GF-D8 (cell line): ENCODE results near the gene ARRDC4.

Experiments used
- DNase-seq: peaks from one replicate; lab custom pipeline; 2025; lab: John Stamatoyannopoulos, UW

The ARRDC4 gene, protein sequence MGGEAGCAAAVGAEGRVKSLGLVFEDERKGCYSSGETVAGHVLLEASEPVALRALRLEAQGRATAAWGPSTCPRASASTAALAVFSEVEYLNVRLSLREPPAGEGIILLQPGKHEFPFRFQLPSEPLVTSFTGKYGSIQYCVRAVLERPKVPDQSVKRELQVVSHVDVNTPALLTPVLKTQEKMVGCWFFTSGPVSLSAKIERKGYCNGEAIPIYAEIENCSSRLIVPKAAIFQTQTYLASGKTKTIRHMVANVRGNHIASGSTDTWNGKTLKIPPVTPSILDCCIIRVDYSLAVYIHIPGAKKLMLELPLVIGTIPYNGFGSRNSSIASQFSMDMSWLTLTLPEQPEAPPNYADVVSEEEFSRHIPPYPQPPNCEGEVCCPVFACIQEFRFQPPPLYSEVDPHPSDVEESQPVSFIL

DNA sequence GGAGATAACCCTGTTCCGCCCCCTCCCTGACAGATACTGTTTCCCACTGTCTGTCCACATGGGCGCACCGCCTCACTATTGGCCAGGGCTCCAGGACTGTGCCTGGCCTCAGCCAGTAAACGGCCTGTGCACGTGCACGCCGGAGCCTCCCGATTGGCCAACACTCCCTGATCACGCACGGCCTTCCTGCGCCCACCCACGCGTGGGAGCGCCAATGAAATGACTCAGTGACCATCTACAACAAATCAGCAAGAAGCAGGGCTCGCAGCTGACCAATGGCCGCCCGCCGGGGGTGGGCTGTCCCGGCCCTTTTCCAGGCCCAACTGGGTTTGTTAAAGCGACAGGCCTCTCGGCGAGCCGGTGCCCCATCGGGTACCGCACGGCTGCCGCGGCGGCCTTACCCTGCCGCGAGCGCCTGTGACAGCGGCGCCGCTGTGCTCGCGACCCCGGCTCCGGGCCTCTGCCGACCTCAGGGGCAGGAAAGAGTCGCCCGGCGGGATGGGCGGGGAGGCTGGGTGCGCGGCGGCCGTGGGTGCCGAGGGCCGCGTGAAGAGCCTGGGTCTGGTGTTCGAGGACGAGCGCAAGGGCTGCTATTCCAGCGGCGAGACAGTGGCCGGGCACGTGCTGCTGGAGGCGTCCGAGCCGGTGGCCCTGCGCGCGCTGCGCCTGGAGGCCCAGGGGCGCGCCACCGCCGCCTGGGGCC is at the start of gene ARRDC4:
Gene ARRDC4, plus strand, starts transcription at position 340 of the 703 bp plus-strand sequence. Its CDS starts 159 bp downstream, at position 499.
- DNase-seq, result peak; percentile 98

- no peak for DNase-seq
Measured at GRCh38 chr15:97914711-97915110, 45.8 kb upstream of the ARRDC4 start.

GRCh38 chr15:97915261-97915660 is 45.2 kb upstream of the ARRDC4 start:
- no peak for DNase-seq

GRCh38 chr15:97921296-97921865 is 39.1 kb upstream of the ARRDC4 start:
- DNase-seq, result no peak

- no peak for DNase-seq
Measured at GRCh38 chr15:97929456-97930229, 30.9 kb upstream of the ARRDC4 start.

DNA sequence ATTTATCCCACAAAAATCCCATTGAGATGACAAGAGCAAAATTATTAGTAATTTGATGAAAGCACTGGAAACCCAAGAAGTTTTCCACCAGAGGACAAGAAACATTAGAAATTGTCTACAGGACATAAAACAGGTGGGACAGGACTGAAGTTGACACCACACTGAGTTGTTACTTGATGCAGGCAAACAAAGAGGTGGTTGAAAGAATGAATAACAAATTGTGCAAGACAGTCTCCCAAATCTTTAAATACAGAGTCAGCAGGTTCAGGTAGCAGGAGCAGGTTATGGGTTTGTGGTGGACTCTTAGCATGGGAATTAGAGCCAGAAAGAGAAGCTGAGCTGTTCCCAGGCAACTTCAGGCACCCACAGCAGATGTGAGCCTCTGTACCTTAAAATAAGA is 30.3 kb upstream of the ARRDC4 start:
- no peak for DNase-seq

- DNase-seq, result no peak
Measured at GRCh38 chr15:97931314-97931713, 29.2 kb upstream of the ARRDC4 start.

DNA sequence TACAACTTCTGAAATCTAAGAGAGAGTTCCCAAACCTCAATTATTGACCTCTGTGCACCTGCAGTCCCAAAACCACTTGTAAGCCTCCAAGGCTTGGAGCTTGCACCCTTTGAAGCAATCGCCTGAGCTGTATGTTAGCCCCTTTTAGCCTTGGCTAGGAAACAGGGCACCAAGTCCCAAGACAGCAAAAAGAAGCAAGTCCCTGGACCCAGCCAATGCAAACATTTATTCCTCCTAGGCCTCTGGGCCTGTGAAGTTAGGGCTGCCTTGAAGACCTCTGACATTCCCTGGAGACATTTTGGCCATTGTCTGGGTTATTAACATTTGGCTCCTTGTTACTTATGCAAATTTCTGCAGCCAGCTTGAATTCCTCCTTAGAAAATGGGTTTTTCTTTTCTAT is 26.9 kb upstream of the ARRDC4 start:
- no peak for DNase-seq

- DNase-seq, result no peak
Measured at GRCh38 chr15:97940993-97941392, 19.5 kb upstream of the ARRDC4 start.

DNA sequence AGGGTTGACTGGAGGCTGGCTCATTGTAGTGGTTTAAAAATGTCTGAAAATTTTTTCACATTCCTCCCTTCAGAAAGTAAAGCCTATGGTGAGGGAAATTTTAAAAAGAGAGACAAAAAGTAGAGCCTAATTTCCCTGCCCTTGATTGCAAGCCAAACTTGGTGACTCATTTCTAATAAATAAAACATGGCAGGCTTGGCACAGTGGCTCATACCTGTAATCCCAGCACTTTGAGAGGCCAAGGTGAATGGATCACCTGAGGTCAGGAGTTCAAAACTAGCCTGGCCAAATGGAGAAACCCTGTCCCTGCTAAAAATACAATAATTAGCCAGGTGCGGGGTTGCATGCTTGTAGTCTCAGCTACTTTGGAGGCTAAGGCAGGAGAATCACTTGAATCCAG is 18.9 kb upstream of the ARRDC4 start:
- no peak for DNase-seq

- no peak for DNase-seq
Measured at GRCh38 chr15:97944724-97945123, 15.8 kb upstream of the ARRDC4 start.

DNA sequence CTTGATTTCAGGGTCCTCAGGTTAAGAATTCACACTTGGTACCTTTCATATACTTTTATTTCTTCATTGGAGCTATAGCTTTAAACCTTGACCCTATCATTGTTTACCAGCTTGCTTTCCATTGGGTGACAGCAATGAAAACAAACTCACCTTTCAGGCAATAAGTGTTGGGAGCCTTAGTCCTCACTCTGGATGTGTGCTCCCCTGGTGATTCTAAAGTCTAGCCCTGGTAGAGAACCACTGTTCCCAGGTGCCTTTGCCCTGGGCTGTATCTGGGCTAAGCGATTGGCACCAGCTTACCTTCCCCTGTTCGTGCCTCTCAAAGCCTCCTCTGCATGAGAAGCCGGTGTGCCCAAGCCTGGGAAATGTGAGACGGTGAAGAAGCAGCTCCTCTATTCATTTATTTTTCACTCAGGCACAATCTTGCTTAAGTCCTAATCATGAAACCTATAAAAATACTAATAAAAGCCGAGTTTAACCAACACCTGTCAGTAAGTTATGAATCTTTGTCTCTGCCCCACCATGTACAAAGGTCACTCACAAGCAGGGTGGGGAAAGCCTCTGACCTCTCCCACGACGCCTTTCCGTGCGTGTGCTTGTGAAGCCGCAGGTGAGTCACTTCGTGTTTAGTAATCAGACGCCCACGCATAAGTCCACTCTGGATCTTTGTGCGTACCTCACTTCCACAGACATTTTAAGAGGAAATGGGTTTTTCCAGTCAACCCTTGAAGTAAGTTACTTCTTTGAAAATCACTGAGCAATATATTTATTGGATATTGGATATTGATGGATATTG is 12.8 kb upstream of the ARRDC4 start:
- DNase-seq, result no peak

GRCh38 chr15:97953254-97953653 is 7.2 kb upstream of the ARRDC4 start:
- no peak for DNase-seq

DNA sequence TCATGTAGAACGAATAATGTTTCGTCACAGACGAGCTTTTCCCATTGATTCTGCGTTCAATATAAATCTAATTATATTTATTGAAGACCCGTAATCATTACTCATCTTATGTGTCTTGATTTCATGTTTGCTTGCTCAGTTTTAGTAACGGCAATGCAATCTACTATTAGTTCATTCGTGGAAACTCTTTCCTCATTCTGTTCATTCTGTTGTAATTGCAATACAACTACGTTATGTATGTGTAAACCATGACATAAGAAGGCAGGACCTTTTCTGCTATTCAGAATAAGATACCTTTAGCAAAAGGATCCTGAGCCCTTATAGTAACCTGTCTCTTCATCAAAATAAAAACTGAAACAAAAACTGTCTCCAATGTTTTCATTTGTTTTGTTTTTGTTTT is 6.8 kb upstream of the ARRDC4 start:
- no peak for DNase-seq

DNA sequence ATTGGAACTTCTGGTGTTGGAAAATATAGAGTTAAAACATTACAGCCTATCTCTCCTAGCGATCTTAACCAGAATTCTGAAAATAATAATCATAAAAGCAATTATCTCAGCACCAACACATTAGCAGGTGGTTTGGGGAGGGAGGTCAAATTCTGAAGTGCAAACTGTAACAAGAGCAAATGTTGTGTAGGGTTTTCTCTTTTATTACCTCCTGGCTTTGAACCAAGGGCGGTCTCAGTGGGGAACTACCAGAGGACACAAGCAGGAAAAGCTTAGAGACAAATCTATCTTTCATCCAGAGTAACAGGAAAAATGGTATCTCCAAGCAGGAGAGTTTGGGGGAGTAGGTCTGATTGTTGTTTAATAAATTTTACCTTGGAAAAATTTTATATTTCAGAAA is 5.5 kb upstream of the ARRDC4 start:
- no peak for DNase-seq

DNA sequence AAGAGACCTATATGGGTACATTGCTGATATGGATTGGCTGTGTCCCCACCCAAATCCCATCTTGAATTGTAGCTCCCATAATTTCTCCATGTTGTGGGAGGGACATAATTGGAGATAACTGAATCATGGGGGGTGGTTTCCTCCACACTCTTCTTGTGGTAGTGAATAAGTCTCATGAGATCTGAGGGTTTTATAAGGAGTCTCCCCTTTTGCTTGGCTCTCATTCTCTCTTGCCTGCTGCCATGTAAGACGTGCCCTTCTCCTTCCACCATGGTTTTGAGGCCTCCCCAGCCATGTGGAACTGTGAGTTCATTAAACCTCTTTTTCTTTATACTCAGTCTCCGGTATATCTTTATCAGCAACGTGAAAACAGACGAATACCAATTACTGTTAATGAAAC is 5.0 kb upstream of the ARRDC4 start:
- no peak for DNase-seq

- no peak for DNase-seq
Measured at GRCh38 chr15:97959724-97960363, 659 bp upstream of the ARRDC4 start.

DNA sequence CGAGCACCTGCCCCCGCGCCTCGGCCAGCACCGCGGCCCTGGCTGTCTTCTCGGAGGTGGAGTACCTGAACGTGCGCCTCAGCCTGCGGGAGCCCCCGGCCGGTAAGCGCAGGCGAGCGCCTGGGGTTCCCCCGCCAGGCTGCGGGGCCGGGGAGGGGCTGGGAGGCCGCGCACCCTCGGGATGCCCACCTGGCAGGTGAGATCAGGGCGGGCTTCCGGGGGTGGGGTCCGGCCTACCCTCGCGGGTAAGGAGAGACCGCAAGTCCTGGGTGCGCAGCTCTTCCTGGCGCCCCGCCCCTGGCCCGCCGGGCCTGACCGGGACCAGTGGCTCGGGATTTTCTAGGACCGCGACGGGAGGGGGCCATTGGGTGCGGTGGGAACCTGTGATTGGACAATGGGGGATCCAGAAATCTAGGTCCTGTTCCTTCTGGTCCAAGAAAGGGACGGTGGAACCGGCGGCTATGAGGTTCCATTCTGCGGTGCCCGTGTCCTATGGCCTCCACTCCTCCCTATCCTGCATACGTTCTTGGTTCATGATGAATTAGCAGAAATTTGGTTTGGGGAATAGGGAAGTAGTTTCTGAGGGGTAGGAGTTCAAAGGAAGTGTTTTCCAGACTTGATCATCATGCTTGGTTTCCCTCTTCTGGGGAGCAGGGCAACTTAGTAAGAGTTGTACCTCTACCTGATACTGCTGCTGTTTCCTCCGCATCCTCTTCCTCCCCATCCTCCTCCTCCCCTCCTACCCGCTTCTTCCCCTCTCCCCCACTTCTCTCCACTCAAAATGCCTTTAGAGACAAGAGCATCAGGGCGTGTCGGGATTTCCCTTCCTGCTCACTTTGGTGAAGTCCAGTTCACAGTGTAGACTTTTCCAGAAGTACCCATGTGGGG is 808 bp downstream of the ARRDC4 start:
- peak; percentile 36 for DNase-seq

GRCh38 chr15:97962263-97962662 is 1.8 kb downstream of the ARRDC4 start:
- no peak for DNase-seq

DNA sequence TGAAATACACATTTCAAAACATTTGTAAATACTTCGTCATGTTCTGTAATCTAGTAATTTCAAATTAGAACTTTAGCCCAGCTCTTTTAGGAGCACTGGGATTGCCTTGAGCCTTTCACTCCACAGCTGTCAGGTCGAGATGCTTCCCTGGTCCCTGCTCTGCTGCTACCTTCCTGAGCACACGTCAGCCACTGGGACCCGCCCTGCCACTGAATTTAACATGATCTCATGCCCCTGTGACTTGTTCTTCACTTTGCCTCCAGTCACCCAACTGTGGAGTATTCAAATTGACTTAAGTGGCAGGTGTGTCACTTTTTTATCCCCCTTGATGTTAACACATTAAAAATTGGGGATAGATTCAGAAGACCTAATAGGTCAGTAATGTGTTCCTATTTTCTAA is 3.3 kb downstream of the ARRDC4 start:
- no peak for DNase-seq
